Posterior vena cava (tissue), 2 donors: ENCODE data around the gene DTD1. TPM values are rescaled to one million over a fixed set of nuclear protein-coding genes. Genes with fewer than 3 reads are reported as not detected.

Experiments used
- DNase-seq: peaks from one replicate; pipeline ENCODE4 v3.0.0-alpha.2; 2020; ENCODE audit warnings: low spot score
- intact Hi-C, 2 donors: fragments of 100-400 bp; cut with DNase I; formaldehyde crosslinking; loops; one replicate each; pipeline versions ENCODE4 v1.14.1 to v1.14.2; 2022 to 2023
- total RNA-seq, 2 donors: library from RNA; stranded (reverse); fragmentation: NEBNext Ultra II Directional; extraction: Animal tissue kit (Norgen Biotek cat#: 25700); gene quantifications; one replicate each; pipeline ENCODE4 v1.2.1, GENCODE V29; 2021
- donor health status: DM: yes; HTN: yes; CAD: no.
- donor health status: DM: yes; HTN: yes; CAD: no.

DTD1 gene
- total RNA-seq, 2 donors from 2014 or later, result 21.5 to 23.6 TPM

- intact Hi-C loops, result no loop called here
- DNase-seq, result no peak
Observed at GRCh38 chr20:18650224-18650623, 62.4 kb downstream of the DTD1 start.

- intact Hi-C loops, result no loop called here
- DNase-seq, result no peak
Observed at GRCh38 chr20:18653736-18654447, 66.0 kb downstream of the DTD1 start.

GRCh38 chr20:18654448-18654773 lies 66.6 kb downstream of the DTD1 start:
- intact Hi-C loops, result no loop called here
- no peak for DNase-seq

- intact Hi-C loops, result loop anchor here in 1 of 2 donors (5.0 kb wide), 1 partner anchor 1200 kb away; no protein-coding TSS in a partner anchor
Observed at GRCh38 chr20:18657575-18657974, 69.7 kb downstream of the DTD1 start.

GRCh38 chr20:18662279-18663040 lies 74.6 kb downstream of the DTD1 start:
- intact Hi-C loops, result no loop called here
- DNase-seq, result no peak

More at GRCh38 chr20:18657575-18657974, 69.7 kb downstream of the DTD1 start:
- DNase-seq, result no peak

- DNase-seq, result no peak
- intact Hi-C loops, result no loop called here
Observed at GRCh38 chr20:18663932-18664331, 76.1 kb downstream of the DTD1 start.

- intact Hi-C loops, result no loop called here
- no peak for DNase-seq
Observed at GRCh38 chr20:18665135-18665534, 77.3 kb downstream of the DTD1 start.

GRCh38 chr20:18666803-18667415 lies 79.1 kb downstream of the DTD1 start:
- intact Hi-C loops, result no loop called here
- DNase-seq, result no peak

- DNase-seq, result no peak
- intact Hi-C loops, result no loop called here
Observed at GRCh38 chr20:18669241-18670019, 81.6 kb downstream of the DTD1 start.

- intact Hi-C loops, result no loop called here
Observed at GRCh38 chr20:18671203-18671710, 83.4 kb downstream of the DTD1 start.

GRCh38 chr20:18672834-18673233 lies 85.0 kb downstream of the DTD1 start:
- DNase-seq, result no peak
- intact Hi-C loops, result no loop called here

More at GRCh38 chr20:18671203-18671710, 83.4 kb downstream of the DTD1 start:
- DNase-seq, result no peak

GRCh38 chr20:18676396-18676795 lies 88.5 kb downstream of the DTD1 start:
- DNase-seq, result no peak
- intact Hi-C loops, result no loop called here

- intact Hi-C loops, result no loop called here
- DNase-seq, result no peak
Observed at GRCh38 chr20:18677126-18677525, 89.3 kb downstream of the DTD1 start.

- no peak for DNase-seq
- intact Hi-C loops, result no loop called here
Observed at GRCh38 chr20:18678549-18679419, 90.9 kb downstream of the DTD1 start.

GRCh38 chr20:18683839-18684238 lies 96.0 kb downstream of the DTD1 start:
- no peak for DNase-seq
- intact Hi-C loops, result no loop called here

GRCh38 chr20:18684775-18685174 lies 96.9 kb downstream of the DTD1 start:
- DNase-seq, result no peak

GRCh38 chr20:18685406-18685805 lies 97.6 kb downstream of the DTD1 start:
- no peak for DNase-seq
- intact Hi-C loops, result no loop called here

More at GRCh38 chr20:18684775-18685174, 96.9 kb downstream of the DTD1 start:
- intact Hi-C loops, result no loop called here

GRCh38 chr20:18686696-18687095 lies 98.8 kb downstream of the DTD1 start:
- DNase-seq, result no peak
- intact Hi-C loops, result no loop called here

GRCh38 chr20:18688676-18689075 lies 100.8 kb downstream of the DTD1 start:
- intact Hi-C loops, result no loop called here
- DNase-seq, result no peak
